Thyroid gland (tissue), 4 donors: Measurements from ENCODE around the gene EID2. TPM values are rescaled to one million over a fixed set of nuclear protein-coding genes. Genes with fewer than 3 reads are reported as not detected.

ENCODE experiments used
- DNase-seq, 2 donors: peaks; one replicate each; pipeline ENCODE4 v3.0.0-alpha.2; 2019
- H3K27ac ChIP-seq, 3 donors: fragments of 200-600 bp; sonication (generic); 1 replicate in 2 of 3; 2 replicates in 1 of 3; pipeline ENCODE4 v1.5.1; 2016 to 2019; ENCODE audit warnings: mild to moderate bottlenecking in 1 of 3, moderate library complexity in 1 of 3
- H3K27me3 ChIP-seq: fragments of 200-600 bp; sonication (generic); one replicate; pipeline ENCODE4 v1.5.1; 2019
- H3K36me3 ChIP-seq, 2 donors: fragments of 200-600 bp; sonication (generic); one replicate each; pipeline ENCODE4 v1.5.1; 2016 to 2019
- H3K4me1 ChIP-seq, 2 donors: fragments of 200-600 bp; sonication (generic); one replicate each; pipeline ENCODE4 v1.5.1; 2017 to 2019
- H3K4me3 ChIP-seq, 3 donors: fragments of 200-600 bp; sonication (generic); replicated peaks in 1 of 3; 1 replicate in 2 of 3; 2 replicates in 1 of 3; pipeline ENCODE4 v1.5.1; 2016; ENCODE audit warnings: mild to moderate bottlenecking in 1 of 3
- H3K9me3 ChIP-seq: fragments of 200-600 bp; sonication (generic); one replicate; pipeline ENCODE4 v1.5.1; 2017
- POLR2A ChIP-seq, 2 donors: fragments of 450-650 bp; IDR thresholded peaks; one replicate each; pipeline ENCODE4 v1.6.1; 2017; ENCODE audit warnings: antibody characterized with exemption in 2 of 2, mild to moderate bottlenecking in 2 of 2, moderate library complexity in 1 of 2
- WGBS, 2 donors: methylation state at CpG; one replicate each; pipeline ENCODE4 v1.1.5; 2017; 5-methylcytosine and 5-hydroxymethylcytosine counted together
- intact Hi-C: fragments of 100-400 bp; cut with DNase I; formaldehyde crosslinking; loops from one replicate; pipeline ENCODE4 v1.15.1; 2023
- total RNA-seq, 4 donors: library from RNA; depleted of rRNA; stranded (reverse); fragments of >200 nt; gene quantifications; one replicate each; pipeline ENCODE4 v1.2.3, GENCODE V29; 2016
- TF ChIP-seq, protein P1 (sequence below), 6 experiments: fragments of 200-600 bp in 3 of 6; fragments of 450-650 bp in 3 of 6; sonication (generic) in 3 of 6; IDR thresholded peaks; one replicate each; pipeline ENCODE4 v1.5.1; 2016 to 2019; ENCODE audit warnings: antibody characterized with exemption in 6 of 6, mild to moderate bottlenecking in 2 of 6, inconsistent platforms in 1 of 6, moderate library complexity in 1 of 6

Gene EID2
- total RNA-seq, 4 donors from 2014 or later, result 15.3 to 24.4 (median 19.8) TPM

DNA sequence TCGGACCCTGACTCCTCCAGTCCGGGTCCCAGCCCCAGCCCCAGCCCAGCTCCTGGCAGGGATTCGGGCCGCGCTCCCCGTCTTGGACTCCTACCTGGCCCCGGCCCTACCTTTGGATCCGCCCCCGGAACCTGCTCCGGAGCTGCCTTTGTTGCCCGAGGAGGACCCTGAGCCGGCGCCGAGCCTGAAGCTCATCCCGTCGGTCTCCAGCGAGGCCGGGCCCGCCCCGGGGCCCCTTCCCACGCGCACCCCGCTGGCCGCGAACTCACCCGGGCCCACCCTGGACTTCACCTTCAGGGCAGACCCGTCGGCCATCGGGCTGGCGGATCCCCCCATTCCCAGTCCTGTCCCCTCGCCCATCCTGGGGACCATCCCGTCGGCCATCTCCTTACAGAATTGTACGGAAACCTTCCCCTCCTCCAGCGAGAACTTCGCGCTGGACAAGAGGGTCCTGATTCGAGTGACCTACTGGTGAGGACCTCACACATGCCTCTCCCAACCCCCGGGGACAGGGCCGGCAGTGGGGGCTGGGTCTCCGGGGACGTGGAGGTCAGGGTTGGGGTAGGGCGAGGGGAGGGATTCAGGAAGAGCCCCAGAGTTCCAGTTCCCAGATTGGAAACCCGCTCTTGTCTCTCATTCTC is 24.3 kb downstream of the EID2 start:
- TF ChIP-seq, protein P1, sequence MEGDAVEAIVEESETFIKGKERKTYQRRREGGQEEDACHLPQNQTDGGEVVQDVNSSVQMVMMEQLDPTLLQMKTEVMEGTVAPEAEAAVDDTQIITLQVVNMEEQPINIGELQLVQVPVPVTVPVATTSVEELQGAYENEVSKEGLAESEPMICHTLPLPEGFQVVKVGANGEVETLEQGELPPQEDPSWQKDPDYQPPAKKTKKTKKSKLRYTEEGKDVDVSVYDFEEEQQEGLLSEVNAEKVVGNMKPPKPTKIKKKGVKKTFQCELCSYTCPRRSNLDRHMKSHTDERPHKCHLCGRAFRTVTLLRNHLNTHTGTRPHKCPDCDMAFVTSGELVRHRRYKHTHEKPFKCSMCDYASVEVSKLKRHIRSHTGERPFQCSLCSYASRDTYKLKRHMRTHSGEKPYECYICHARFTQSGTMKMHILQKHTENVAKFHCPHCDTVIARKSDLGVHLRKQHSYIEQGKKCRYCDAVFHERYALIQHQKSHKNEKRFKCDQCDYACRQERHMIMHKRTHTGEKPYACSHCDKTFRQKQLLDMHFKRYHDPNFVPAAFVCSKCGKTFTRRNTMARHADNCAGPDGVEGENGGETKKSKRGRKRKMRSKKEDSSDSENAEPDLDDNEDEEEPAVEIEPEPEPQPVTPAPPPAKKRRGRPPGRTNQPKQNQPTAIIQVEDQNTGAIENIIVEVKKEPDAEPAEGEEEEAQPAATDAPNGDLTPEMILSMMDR (IDR thresholded peaks at IDR 0.05), result no peak
- TF ChIP-seq POLR2A (IDR thresholded peaks at IDR 0.05), result no peak
- no peaks in the 10 kb centered on the region for H3K27me3 ChIP-seq

DNA sequence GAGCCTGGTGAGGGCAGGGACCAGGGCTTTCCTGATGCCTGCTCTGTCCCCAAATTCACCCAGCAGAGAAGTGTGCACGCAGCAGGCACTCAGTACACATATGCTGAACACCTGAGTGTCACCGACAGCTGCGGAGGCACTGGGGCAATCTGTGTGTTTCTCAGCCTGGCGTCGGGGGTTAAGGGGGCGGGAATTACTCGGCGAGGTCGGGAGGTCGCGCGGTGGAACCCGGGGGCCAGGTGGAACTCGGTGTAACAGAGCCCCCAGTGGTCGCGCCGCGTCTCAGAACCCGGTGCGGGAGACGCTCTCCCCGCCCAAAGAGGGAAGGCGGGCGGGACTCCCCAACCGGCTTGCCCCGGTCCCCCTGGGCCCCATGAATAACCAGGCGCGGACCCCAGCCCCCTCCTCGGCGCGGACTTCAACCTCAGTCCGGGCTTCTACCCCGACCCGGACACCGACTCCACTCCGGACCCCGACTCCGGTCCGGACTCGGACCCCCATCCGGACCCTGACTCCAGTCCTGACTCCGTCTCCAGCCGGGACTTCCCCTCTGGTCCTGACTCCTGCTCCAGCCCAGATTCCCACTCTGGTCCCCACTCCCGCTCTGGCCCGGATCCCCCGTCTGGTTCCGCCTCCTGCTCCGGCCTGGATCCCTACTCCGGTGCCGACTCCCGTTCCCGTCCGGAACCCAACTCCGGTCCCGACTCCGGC is 25.0 kb downstream of the EID2 start, which contains the start of gene SELENOV:
Gene SELENOV, plus strand, starts transcription at position 300 of the 711 bp plus-strand sequence. Its CDS starts 74 bp downstream, at position 374.
- peak in 1 of 2 donors; percentile 37 for DNase-seq
- Histone ChIP-seq H3K36me3 (no peaks in the 10 kb centered on the region), H3K4me3 (peak within 1 kb of the TSS; percentile 6 to 58 (median 10)), H3K4me1 (peaks cover 11 to 35% of the 10 kb centered on the region in 2 donors), H3K9me3 (no peaks in the 10 kb centered on the region), H3K27ac (peak within 1 kb of the TSS in 2 of 3 donors; percentile 12 to 47), H3K27me3 (no peaks in the 10 kb centered on the region)
- peak in 1 of 2 donors; percentile 23 for TF ChIP-seq POLR2A (IDR thresholded peaks at IDR 0.05)
- TF ChIP-seq, protein P1 (IDR thresholded peaks at IDR 0.05), result no peak
- 1 to 2% methylated on average over 23 to 45 of the region's 56 CpGs for WGBS, 2 donors
- intact Hi-C loops, result no loop called here

More for the DNA sequence above, 24.3 kb downstream of the EID2 start:
- H3K27ac ChIP-seq, result peak overlapping the region in 2 of 3 donors; percentile 12 to 47
- no peaks in the 10 kb centered on the region for H3K9me3 ChIP-seq
- peak; percentile 40 to 44 for DNase-seq
- WGBS, 2 donors, result 2 to 11% methylated on average over 9 to 10 of the region's 44 CpGs
- peak overlapping the region; percentile 6 to 58 (median 10) for H3K4me3 ChIP-seq
- intact Hi-C loops, result no loop called here
- H3K36me3 ChIP-seq, result no peaks in the 10 kb centered on the region
- H3K4me1 ChIP-seq, result peaks cover 18 to 42% of the 10 kb centered on the region in 2 donors

DNA sequence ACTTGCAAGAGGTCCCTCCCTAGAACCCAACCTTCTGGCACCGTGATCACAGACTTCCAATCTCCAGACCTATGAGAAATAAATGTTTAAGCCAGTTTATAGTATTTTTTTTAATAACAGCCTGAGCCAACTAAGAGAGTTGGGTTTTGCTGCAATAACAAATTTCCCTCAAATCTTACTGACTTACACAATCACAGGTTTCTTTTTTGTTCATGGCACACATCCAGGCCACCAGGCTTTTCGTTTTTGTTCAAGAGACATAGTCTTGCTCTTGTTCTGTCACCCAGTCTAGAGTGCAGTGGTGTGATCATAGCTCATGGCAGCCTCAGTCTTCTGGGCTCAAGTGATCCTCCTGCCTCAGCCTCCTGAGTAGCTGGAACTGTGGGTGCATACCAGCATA is 27.0 kb downstream of the EID2 start:
- DNase-seq, result no peak
- intact Hi-C loops, result no loop called here
- Histone ChIP-seq H3K4me3 (no peak overlapping the region), H3K27ac (no peak overlapping the region), H3K27me3 (no peaks in the 10 kb centered on the region), H3K4me1 (peaks cover 11 to 21% of the 10 kb centered on the region in 2 donors), H3K9me3 (no peaks in the 10 kb centered on the region), H3K36me3 (no peaks in the 10 kb centered on the region)
- TF ChIP-seq POLR2A (IDR thresholded peaks at IDR 0.05), result no peak
- TF ChIP-seq, protein P1 (IDR thresholded peaks at IDR 0.05), result no peak
- WGBS, 2 donors, result 49 to 53% methylated on average over 2 of the region's 2 CpGs

DNA sequence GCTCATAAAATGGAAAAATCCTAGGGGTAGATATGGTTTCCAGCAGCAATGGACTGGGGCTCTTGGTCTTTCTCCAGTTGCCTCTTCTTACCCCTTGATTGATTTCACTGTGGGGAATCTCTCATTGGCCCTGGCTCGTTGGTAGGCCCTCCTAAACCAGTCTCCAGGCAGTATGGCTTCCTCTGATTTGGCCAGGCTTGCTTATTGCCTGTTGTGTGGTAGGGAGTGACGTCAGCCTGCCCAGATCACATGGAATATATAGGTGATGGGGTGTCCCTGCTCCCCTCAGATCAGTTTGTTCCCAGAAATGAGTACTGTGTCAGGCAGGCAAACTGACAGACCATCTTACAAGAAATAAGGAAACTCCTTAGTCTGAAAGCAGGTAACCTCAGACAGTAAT is 30.7 kb downstream of the EID2 start:
- 52 to 82% methylated on average over 2 of the region's 2 CpGs for WGBS, 2 donors
- intact Hi-C loops, result no loop called here
- no peak overlapping the region for H3K4me3 ChIP-seq
- no peaks in the 10 kb centered on the region for H3K36me3 ChIP-seq
- no peak overlapping the region for H3K27ac ChIP-seq
- DNase-seq, result no peak
- no peak for TF ChIP-seq POLR2A (IDR thresholded peaks at IDR 0.05)
- TF ChIP-seq, protein P1 (IDR thresholded peaks at IDR 0.05), result no peak
- H3K4me1 ChIP-seq, result peaks cover 5 to 7% of the 10 kb centered on the region in 2 donors
- no peaks in the 10 kb centered on the region for H3K9me3 ChIP-seq
- H3K27me3 ChIP-seq, result peaks cover 2% of the 10 kb centered on the region

DNA sequence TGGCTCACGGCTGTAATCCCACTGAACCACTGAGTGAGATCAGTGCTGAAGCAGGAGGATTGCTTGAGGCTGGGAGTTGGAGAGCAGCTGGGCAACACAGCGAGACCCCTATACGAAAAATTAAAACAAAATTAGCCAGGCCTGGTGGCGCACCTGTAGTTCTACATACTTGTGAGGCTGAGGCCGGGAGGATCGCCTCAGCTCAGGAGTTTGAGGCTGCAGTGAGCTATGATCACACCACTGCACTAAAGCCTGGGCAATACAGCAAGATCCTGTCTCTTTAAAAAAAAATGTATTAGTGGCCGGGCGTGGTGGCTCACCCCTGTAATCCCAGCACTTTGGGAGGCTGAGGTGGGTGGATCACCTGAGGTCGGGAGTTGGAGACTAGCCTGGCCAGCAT is 31.3 kb downstream of the EID2 start:
- Histone ChIP-seq H3K27me3 (peaks cover 5% of the 10 kb centered on the region), H3K4me3 (no peak overlapping the region), H3K9me3 (no peaks in the 10 kb centered on the region), H3K4me1 (peaks cover 5 to 7% of the 10 kb centered on the region in 2 donors), H3K36me3 (no peaks in the 10 kb centered on the region), H3K27ac (no peak overlapping the region)
- WGBS, 2 donors, result 87 to 89% methylated on average over 9 of the region's 9 CpGs
- TF ChIP-seq, protein P1 (IDR thresholded peaks at IDR 0.05), result no peak
- no peak for TF ChIP-seq POLR2A (IDR thresholded peaks at IDR 0.05)
- intact Hi-C loops, result no loop called here
- no peak for DNase-seq
